HUDEP-2 (cell line): ENCODE measurements around the gene EPAS1.
A peak's percentile ranks its signal among the peaks of the same experiment; 100 is the strongest.

Source experiments
- DNase-seq, 76 experiments: peaks; one replicate each; lab custom pipeline; 2025; ENCODE audit not compliant: unreplicated experiment in 76 of 76; lab: John Stamatoyannopoulos, UW

Gene EPAS1

GRCh38 chr2:46273225-46273863 lies 23.9 kb upstream of the EPAS1 start:
- DNase-seq = no peak

GRCh38 chr2:46273919-46274318 lies 23.3 kb upstream of the EPAS1 start:
- DNase-seq = no peak

GRCh38 chr2:46274586-46274985 lies 22.6 kb upstream of the EPAS1 start:
- DNase-seq = no peak

GRCh38 chr2:46275995-46276394 lies 21.2 kb upstream of the EPAS1 start:
- DNase-seq = no peak

GRCh38 chr2:46276642-46277041 lies 20.6 kb upstream of the EPAS1 start:
- no peak for DNase-seq

GRCh38 chr2:46277431-46278190 lies 19.6 kb upstream of the EPAS1 start:
- no peak for DNase-seq

GRCh38 chr2:46278952-46279351 lies 18.3 kb upstream of the EPAS1 start:
- no peak for DNase-seq

- DNase-seq = no peak
These were observed 15.3 kb upstream of the EPAS1 start for GRCh38 chr2:46281939-46282338.

GRCh38 chr2:46283693-46284092 lies 13.5 kb upstream of the EPAS1 start:
- DNase-seq = no peak

GRCh38 chr2:46284260-46284659 lies 12.9 kb upstream of the EPAS1 start:
- DNase-seq = no peak

- no peak for DNase-seq
These were observed 12.4 kb upstream of the EPAS1 start for GRCh38 chr2:46284796-46285195.

- no peak for DNase-seq
These were observed 10.5 kb upstream of the EPAS1 start for GRCh38 chr2:46286715-46287114.

- no peak for DNase-seq
These were observed 7.1 kb upstream of the EPAS1 start for GRCh38 chr2:46290078-46290477.

GRCh38 chr2:46293466-46293865 lies 3.7 kb upstream of the EPAS1 start:
- no peak for DNase-seq

- DNase-seq = peak in 6 of 76 experiments; percentile 4 to 21 (median 12)
These were observed 2.9 kb upstream of the EPAS1 start for GRCh38 chr2:46294176-46294836.

- peak in 37 of 76 experiments; percentile 5 to 56 (median 27) for DNase-seq
These were observed 879 bp upstream of the EPAS1 start for GRCh38 chr2:46296216-46296839.

GRCh38 chr2:46297546-46298271 lies 502 bp downstream of the EPAS1 start:
- peak in 27 of 76 experiments; percentile 7 to 48 (median 26) for DNase-seq

- DNase-seq = no peak
These were observed 990 bp downstream of the EPAS1 start for GRCh38 chr2:46298272-46298521.

- peak in 48 of 76 experiments; percentile 3 to 63 (median 34) for DNase-seq
These were observed 1.5 kb downstream of the EPAS1 start for GRCh38 chr2:46298522-46299353.
